GM19438 (cell line): Measurements from ENCODE around the gene PRMT6.
"Not testable (repeated sequence)": the region's sequence is repeated elsewhere in the genome, so short reads cannot be mapped to it uniquely, and the experiment has no call there.

ENCODE experiments used
- ATAC-seq: cut with Tn5 transposase; IDR thresholded peaks from one replicate; pipeline ENCODE4 v1.9.1; 2021; ENCODE audit warnings: low read depth; ENCODE audit not compliant: unreplicated experiment

Gene PRMT6

GRCh38 chr1:107091418-107091817, 34.9 kb downstream of the PRMT6 start:
- no peak for ATAC-seq

- not testable (repeated sequence) for ATAC-seq
Observed at GRCh38 chr1:107093395-107093794, 36.9 kb downstream of the PRMT6 start.

- ATAC-seq: no peak
Observed at GRCh38 chr1:107095647-107096046, 39.2 kb downstream of the PRMT6 start.

- no peak for ATAC-seq
Observed at GRCh38 chr1:107096690-107097089, 40.2 kb downstream of the PRMT6 start.

GRCh38 chr1:107098961-107099360, 42.5 kb downstream of the PRMT6 start:
- no peak for ATAC-seq

- no peak for ATAC-seq
Observed at GRCh38 chr1:107100331-107100984, 44.0 kb downstream of the PRMT6 start.

- ATAC-seq: no peak
Observed at GRCh38 chr1:107105914-107106313, 49.4 kb downstream of the PRMT6 start.
